NCI-H1930 (cell line): Measurements from ENCODE around the gene USP37.

Experiments
- DNase-seq, 2 experiments: peaks; one replicate each; lab custom pipeline; 2025; lab: John Stamatoyannopoulos, UW

USP37 gene

DNA sequence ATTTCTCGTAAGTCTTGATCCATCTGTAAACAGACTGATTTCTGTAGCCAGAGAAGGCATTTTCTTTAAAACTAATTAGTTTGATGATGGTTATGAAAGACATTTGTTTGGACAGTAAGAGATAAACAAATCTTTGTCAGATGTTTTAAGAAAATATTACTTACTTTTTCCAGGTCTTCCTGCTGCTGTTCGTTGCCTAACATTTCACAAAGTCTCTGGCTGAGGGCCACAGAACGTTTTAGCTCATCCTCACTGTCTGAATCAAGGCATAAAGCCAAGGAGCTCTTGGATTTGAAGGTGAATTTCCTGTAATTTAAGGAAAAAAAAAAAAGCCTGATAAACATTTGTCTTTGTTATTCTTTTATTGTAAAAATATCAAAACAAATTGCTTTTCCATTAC lies 91.5 kb downstream of the USP37 start:
- DNase-seq, result no peak

DNA sequence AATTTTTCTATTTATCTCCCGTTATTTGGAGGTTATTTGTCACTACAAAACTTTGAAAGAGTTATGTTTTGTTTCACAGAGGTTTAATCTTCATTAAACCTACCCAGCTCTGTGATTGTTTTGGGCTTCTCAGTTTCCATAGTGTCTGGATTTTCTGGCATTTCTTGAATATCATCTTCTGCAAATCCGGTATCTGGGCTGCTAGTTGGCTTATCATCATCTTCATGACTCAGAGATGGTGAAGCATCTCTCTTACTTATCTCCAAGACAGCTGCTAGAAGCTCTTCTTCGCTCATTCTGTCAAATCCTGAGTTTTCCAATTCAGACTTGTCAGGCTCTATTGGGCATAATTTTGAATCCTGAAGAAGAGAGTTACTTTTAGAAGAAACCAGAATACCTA lies 93.6 kb downstream of the USP37 start:
- no peak for DNase-seq

- no peak for DNase-seq
These were observed 95.2 kb downstream of the USP37 start for GRCh38 chr2:218472988-218473387.

GRCh38 chr2:218471982-218472381 lies 96.2 kb downstream of the USP37 start:
- no peak for DNase-seq

GRCh38 chr2:218471036-218471435 lies 97.1 kb downstream of the USP37 start:
- no peak for DNase-seq

DNA sequence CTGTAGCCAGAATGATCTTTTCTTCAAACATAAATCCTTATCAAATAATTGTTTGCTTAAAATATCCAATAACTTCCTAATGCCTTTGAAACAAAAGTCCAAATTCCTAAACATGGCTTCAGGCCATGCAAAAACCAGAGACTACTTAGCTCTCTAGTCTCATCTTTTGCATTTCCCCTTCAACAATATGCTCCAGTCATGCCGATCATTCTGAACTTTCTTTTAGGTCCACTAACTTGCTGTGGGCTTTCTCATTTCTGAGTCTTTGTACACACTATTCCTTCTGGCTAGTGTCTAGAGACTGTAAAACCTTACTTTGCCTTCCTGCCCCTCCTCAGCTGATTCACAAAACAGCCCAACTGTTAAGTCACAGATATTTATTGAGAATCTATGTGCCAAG lies 97.7 kb downstream of the USP37 start:
- DNase-seq, result no peak

GRCh38 chr2:218465987-218466633 lies 102.0 kb downstream of the USP37 start:
- no peak for DNase-seq

DNA sequence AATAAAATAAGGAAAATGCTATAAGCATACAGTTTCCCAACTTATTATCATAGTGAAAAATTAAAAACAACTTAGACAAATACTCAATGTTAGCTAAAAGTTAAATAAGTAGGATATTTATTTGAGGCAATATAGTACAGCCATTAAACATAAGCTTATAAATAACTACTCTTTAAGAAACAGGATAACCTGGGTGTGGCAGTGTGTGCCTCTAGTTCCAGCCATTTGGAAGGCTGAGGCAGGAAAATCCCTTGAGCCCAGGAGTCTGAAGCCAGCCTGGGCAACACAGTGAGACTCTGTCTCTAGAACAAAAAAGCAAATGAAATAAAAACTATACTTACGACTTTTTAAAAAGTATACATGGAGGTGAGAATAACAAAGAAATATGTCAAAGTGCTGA lies 109.6 kb downstream of the USP37 start:
- DNase-seq, result no peak

DNA sequence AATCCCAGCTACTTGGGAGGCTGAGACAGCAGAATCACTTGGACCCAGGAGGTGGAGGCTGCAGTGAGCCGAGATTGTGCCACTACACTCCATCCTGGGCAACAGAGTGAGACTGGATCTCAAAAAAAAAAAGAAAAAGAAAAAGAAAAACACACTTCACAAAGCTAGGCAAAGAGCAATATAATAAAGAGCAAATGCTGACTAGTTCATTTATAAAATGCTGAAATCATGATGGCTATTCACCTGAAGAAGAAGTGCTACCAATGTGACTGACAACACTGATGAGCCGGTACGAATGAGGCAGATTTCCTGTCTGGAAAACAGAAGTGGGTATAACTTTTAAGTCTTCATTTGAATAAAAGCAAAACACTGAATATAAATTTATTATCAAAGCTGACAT lies 111.3 kb downstream of the USP37 start:
- no peak for DNase-seq

DNA sequence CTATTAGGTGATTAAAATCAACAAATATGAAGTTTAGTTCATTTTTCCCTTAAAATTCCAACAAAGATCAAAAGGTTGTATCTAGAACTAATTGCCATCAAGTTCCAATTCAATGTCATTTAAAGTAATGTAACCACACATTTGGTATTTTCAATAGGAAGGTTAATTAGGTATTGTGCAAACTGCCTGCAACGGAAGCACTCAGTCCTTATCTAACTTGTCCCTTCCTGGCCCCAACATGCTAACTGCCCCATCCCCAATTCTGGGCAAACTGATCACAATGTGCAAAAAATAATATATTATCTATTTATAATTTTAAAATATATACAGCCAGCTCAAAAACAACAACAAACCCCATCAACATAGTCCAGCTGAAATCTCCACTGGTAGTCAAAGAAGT lies 116.1 kb downstream of the USP37 start:
- DNase-seq, result no peak

DNA sequence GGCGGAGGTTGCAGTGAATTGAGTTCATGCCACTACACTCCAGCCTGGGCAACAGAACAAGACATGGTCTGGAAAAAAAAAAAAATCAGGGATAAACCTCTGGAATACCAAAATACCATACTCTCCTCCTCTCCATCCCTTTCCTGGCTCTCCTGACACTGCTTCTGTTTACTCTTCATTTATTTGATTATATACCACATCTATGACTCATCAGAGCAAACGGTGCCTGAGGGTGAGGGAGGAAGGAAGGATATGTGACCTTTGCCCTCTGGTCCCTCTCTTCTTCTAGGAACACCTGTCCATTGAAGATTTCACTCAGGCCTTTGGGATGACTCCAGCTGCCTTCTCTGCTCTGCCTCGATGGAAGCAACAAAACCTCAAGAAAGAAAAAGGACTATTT lies 119.2 kb downstream of the USP37 start:
- no peak for DNase-seq

GRCh38 chr2:218447072-218447471 lies 121.1 kb downstream of the USP37 start:
- no peak for DNase-seq

- no peak for DNase-seq
These were observed 121.6 kb downstream of the USP37 start for GRCh38 chr2:218446547-218446946.

DNA sequence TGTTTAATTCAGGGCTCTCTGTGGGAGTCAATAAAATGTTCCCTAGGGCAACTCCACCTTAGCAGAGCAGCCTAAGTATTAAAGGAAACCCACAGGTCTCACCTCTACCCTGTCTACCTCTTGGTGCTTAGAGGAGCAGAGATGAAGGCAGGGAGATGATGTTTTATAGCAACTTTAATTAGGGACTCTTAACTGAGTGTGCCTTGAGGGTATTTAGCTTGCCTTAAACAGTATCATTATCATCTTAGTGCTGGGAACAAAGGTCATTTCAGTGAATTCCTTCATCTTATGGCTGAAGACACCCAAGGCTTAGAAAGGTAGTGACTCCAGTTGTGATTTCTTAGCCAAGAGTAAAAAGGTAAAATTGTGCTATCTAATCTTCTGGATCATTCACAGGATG lies 122.5 kb downstream of the USP37 start:
- no peak for DNase-seq

DNA sequence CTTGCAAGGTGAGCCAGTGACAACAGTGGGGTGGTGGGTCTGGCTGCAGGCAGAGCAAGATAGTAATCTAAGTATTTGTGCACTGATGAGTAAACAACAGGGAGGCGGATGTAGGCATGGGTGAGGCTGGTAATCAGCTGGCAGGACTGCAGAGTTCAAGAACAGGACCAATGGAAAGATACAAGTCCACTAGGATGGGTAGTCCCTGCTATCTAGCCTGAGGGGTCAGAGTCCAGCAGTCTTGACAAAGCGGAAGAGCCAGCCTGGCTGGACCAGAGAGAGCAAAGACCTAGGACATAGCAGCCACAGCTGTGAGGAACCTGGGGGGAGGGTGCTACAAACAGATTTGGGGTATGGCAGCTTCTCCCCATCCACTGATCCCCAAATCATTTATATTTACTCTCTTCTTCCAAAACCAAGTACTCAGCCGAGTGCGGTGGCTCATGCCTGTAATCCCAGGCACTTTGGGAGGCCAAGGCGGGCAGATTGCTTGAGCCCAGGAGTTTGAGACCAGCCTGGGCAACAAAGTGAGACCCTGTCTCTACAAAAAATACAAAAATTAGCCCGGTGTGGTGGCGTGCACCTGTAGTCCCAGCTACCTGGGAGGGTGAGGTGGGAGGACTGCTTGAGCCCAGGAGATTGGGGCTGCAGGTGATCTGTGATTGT lies 123.3 kb downstream of the USP37 start:
- no peak for DNase-seq

- no peak for DNase-seq
These were observed 129.6 kb downstream of the USP37 start for GRCh38 chr2:218438596-218438995.

GRCh38 chr2:218437969-218438368 lies 130.2 kb downstream of the USP37 start:
- no peak for DNase-seq

GRCh38 chr2:218436992-218437391 lies 131.2 kb downstream of the USP37 start:
- DNase-seq, result no peak

GRCh38 chr2:218435003-218435982 lies 132.9 kb downstream of the USP37 start:
- no peak for DNase-seq

DNA sequence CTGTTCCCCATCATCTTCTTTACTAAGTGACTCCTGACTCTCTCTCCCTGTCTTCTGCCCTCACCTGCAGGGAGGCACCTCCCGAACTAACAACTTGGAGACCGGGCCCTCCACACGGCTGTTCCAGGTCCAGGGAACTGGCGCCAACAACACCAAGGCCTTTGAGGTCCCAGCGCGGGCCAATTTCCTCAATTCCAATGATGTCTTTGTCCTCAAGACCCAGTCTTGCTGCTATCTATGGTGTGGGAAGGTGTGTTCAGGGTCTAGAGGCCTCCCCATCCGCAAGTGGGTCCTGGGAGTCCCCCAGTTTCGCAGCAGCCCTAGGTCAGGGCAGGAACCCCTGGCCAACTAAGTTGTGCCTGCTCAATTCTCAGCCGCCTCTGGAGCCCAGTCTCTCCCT lies 133.7 kb downstream of the USP37 start:
- no peak for DNase-seq

DNA sequence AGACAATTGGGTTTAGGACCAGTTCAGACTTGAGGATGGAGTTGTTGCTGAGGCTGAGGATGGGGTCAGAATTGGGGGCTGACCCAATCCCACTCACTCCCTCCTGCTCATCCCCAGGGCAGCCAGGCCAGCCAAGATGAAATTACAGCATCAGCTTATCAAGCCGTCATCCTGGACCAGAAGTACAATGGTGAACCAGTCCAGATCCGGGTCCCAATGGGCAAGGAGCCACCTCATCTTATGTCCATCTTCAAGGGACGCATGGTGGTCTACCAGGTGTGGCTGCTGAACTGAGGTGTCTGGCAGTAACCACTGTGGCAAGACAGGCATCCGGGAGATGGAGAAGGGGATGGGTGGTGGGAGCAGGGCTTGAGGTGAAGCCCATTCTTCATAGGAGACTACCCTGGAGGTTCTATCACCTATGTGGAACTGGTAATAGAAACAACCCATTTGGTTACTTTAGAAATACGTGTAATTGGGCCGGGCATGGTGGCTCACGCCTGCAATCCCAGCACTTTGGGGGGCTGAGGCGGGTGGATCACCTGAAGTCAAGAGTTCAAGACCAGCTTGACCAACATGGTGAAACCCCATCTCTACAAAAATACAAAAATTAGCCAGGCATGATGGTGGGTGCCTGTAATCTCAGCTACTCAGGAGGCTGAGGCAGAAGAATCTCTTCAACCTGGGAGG lies 135.3 kb downstream of the USP37 start:
- DNase-seq, result no peak

GRCh38 chr2:218431878-218432277 lies 136.3 kb downstream of the USP37 start:
- no peak for DNase-seq
